GM10266 (cell line): ENCODE data around the gene ITGAX.

ENCODE experiments used
- DNase-seq: peaks from one replicate; pipeline ENCODE4 v3.0.0; 2012; ENCODE audit errors: extremely low spot score
- CTCF ChIP-seq: IDR thresholded peaks from 2 replicates; pipeline ENCODE4 v1.5.1; 2012; ENCODE audit warnings: mild to moderate bottlenecking, low read depth; ENCODE audit not compliant: control insufficient read depth, insufficient read depth; ENCODE audit errors: missing control alignments

The ITGAX gene

GRCh38 chr16:31350275-31351005 lies 4.5 kb upstream of the ITGAX start:
- no peak for TF ChIP-seq CTCF
- no peak for DNase-seq

GRCh38 chr16:31351246-31351941 lies 3.6 kb upstream of the ITGAX start:
- no peak for DNase-seq
- TF ChIP-seq CTCF, result no peak

GRCh38 chr16:31351942-31352325 lies 3.0 kb upstream of the ITGAX start:
- no peak for DNase-seq
- TF ChIP-seq CTCF, result no peak

GRCh38 chr16:31352376-31353115 lies 2.4 kb upstream of the ITGAX start:
- no peak for TF ChIP-seq CTCF
- no peak for DNase-seq

- no peak for TF ChIP-seq CTCF
- DNase-seq, result no peak
These were observed 590 bp downstream of the ITGAX start for GRCh38 chr16:31355431-31356100.

GRCh38 chr16:31356566-31357323 lies 1.8 kb downstream of the ITGAX start:
- no peak for TF ChIP-seq CTCF
- DNase-seq, result no peak
